ENCODE measurements around the gene DOCK1.
A peak's percentile ranks its signal among the peaks of the same experiment; 100 is the strongest.
"Not testable (repeated sequence)": the region's sequence is repeated elsewhere in the genome, so short reads cannot be mapped to it uniquely, and the experiment has no call there.

Gene DOCK1

DNA sequence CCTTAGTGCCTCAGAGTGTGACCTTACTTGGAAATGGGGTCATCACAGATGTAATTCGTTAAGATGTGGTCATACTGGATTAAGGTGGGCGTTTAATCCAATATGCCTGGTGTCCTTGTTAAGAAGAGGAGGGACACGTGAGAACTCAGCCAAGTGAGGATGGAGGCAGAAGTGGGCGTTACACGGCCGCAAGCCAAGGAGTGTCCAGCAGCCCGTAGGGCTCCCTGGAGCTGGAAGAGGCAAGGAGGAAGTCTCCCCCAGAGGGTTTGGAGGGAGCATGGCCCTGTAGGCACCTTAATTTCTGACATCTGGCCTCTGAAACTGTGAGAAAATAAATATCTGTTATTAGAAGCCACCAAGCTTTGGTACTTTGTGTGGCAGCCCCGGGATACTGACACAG lies 21.3 kb downstream of the DOCK1 start:
- DNase-seq (ENCODE audit: low spot score) = no peak

DNA sequence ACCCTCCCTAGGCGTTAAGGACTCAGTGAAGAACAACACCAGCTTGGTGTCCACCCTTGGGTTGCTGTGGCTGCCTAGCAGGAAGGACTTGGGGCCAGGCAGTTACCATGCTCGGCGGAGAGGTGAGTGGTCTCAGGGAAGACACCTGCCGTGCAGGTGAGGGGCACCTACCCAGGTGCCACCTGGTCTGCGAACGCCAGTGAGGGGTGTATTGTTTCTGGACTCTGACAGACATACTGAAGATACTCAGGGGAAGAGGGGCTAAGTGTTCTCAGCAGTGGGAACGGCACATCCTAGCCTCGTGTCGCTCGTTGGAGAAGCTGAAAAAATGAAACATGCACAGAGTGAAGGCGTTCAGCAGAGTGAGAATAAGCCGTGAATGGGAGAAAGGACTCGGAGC lies 22.6 kb downstream of the DOCK1 start:
- DNase-seq (ENCODE audit: low spot score) = no peak

DNA sequence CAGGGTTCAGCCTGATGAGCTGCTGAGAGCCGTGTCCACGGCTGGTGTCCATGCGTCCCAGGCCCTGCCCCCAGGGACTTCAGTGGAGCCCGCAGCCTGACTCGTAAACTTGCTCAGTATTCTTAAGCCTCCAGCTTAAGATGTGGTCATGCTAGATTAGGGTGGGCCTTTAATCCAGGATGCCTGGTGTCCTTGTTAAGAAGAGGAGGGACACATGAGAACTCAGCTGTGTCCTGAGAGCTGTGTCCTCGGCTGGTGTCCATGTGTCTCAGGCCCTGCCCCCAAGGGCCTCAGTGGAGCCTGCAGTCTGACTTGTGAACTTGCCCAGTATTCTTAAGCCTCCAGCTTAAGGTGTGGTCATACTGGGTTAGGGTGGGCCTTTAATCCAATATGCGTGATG lies 23.0 kb downstream of the DOCK1 start:
- no peak for DNase-seq (ENCODE audit: low spot score)

DNA sequence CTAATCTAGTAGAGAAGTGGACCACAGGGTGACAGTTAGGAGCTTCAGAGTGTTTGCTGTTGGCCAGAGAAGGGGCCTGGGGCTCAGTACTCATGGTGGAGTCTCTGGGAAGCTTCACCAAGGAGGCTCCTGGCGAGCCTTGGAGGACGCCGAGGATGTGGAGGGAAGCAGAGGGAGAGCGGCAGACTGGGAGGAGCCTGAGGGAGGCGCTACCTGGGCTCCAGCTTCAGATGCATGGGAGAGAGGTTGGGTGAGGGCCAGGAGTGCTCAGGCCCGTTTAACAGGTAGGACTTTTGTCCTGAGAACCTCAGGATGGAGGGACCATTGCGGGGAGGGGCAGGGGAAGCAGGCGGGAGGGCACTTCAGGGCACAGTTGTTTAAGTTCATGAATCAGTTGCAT lies 24.2 kb downstream of the DOCK1 start:
- DNase-seq (ENCODE audit: low spot score) = no peak

DNA sequence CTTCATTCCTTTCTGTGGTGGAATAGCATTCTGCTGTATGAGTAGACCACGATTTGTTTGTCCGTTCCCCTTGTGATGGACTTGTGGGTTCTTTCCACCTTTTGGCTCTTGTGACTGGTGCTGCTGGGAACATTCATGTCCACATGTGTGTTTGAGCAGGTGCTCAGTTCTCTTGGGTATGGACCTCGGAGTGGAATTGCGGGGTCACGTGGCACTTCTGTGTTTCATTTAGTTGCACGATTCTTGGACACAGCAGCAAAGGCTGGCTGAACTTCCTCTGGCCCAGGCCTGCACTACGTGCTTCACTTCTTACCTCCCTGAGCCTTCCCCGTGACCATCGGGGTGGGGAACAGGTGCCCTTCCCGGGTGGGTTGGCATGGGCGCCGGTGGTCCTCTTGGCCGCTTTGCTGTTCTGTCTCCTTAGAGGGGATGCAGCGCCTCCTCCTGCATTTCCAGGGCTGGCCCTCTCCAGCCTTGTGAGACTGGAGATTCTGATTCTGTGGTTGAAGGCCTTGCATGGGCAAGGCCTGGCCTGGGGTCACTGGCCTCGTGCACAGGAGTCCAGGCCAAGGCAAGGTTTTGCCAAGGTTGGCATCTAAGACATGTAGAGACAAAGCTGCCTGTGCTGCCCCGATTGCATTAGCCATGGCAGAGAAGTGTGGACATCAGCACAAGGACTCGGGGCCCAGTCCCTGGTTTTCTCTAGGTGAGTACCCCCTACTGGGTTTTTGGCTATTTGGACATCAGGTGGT lies 25.1 kb downstream of the DOCK1 start:
- no peak for DNase-seq (ENCODE audit: low spot score)

DNA sequence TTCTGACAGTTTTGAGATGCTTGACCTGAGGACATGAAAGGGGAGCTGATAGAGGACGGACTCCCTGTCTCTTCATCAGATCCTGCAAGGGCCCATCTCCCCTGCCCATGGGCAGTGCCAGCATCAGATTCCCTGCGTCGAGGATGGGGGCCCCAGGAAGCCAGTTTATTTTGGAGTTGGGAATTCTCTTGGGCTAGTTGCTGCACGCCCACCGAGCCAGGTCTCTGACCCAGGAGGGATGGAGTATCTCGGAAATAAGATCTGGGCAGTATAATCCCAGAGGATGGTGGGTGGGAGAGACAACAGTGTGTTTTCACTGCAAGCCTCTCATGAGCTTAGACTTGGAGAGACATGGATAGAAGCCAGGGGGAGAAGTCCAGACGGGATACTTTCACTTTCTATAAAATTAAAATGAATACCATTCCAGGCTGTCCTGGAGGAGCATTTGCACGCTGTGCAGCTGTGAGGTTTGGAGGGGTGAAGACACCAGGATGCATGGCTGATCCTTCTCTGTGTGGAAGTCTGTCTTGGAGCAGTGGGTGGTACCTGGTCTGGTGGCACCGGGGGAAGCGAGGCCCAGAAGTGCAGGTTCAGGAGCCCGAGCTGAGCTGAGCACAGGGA lies 25.8 kb downstream of the DOCK1 start:
- DNase-seq (ENCODE audit: low spot score) = no peak

DNA sequence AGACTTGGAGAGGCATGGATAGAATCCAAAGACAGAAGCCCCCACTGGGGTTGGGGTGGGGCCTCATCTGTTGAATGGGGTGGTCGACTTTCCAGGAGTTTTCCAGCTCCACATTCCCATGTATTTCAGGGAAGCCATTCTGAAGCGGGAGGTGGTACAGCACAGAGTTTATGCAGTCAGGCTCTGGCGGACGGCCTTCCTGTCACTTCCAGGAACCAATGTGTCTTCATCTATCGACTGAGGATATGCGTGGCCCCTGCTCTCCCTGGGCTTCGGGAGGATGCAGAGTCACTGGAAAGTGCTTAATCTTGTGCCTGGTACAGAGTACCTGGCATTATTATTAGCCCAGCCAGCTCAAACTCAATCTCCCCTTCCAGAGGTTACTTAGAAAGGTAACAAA lies 26.3 kb downstream of the DOCK1 start:
- DNase-seq (ENCODE audit: low spot score) = no peak

DNA sequence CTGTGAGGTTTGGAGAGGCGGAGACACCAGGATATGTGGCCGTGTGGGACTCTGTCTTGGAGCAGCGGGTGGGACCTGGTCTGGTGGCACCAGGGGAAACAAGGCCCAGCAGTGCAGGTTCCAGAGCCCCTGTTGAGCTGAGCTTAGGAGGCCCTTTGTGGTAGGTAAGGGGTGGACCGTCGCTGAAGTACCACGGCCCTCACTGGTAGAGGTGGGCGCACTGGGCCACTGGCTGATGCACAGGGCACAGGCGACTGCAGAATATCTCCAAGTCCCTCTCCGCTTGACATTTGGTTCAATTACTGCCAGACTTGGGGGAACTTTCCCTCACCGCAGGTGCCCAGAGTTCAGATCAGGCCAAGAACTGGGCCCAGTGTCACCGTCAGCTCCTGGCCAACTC lies 27.3 kb downstream of the DOCK1 start:
- no peak for DNase-seq (ENCODE audit: low spot score)

DNA sequence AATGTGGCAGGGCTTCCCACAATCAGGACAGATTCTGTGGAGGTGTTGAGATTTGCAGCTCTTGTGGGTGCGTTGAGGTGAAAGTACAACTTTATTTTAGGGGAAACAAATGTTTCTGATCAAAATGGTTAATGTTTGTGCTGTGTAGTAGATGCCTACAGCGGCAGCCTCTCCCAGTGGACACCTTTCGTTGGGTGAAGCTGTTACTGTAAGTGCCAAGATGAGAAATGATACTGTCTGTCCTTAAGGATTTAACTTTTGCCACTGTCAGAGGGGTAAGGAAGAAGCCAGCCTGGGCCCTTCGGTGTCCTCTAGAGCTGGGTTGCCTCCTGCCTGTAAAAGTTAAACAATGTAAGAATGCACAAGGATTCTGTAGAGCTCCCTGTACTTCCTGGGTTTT lies 27.9 kb downstream of the DOCK1 start:
- no peak for DNase-seq (ENCODE audit: low spot score)

DNA sequence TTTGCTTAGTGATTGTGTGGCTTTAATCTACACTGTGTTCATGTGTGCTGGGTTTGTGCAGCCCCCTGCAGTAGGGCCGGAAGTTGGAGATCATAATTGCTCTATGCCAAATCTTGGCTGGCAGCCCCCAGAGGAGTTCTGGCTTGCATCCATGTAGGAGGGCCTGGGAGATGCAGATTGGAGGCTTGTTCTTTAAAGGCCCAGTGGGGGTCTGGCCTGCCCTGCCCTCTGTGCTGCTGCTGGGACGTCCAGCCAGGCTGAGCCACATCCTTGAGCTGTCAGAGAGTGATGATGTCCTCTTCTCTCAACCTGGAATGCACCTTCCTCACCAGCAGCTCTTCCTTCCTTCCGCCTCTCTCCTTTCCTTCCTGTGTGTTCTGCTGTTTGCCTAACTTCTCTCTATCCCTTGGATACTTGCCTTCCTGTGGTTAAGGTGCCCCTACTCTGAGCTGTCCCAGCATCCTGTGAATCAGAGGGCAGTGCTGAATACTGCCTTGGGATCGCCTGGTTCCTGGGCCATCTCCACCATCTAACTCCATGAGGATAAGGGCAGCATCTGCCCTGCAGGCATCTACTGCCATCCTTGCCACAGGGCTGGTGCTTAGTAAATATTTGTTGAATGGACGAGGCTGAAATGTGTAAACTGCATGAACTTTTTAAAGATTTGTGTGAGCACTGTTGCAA lies 30.2 kb downstream of the DOCK1 start:
- DNase-seq (ENCODE audit: low spot score) = peak; percentile 38

DNA sequence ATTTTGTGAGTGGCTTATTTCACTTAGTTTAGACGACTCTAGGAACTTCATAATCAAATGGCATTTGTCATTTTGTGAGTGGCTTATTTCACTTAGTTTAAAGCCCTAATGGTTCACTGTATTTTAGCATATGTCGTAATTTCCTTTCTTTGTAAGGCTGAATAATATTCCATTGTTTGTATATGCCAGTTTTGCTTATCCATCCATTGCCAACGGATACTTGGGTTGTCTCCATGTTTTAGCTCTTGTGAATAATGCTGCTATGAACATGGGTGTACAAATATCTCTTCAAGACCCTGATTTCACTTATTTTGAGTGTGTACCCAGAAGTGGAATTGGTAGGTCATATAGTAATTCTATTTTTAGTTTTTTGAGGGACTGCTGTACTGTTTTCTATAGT lies 31.8 kb downstream of the DOCK1 start:
- no peak for DNase-seq (ENCODE audit: low spot score)

DNA sequence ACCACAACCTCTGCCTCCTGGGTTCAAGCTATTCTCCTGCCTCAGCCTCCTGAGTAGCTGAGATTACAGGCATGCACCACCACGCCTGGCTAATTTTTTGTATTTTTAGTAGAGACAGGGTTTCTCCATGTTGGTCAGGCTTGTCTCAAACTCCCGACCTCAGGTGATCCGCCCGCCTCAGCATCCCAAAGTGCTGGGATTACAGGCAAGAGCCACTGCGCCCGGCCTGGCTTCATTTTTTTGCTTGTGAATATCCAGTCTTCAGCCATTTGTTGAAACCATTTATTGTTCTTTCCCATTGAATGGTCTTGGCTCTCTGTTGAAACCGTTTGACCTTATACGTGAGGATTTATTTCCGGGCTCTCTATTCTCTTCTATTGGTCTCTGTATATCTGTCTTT lies 32.9 kb downstream of the DOCK1 start:
- DNase-seq (ENCODE audit: low spot score) = not testable (repeated sequence)

DNA sequence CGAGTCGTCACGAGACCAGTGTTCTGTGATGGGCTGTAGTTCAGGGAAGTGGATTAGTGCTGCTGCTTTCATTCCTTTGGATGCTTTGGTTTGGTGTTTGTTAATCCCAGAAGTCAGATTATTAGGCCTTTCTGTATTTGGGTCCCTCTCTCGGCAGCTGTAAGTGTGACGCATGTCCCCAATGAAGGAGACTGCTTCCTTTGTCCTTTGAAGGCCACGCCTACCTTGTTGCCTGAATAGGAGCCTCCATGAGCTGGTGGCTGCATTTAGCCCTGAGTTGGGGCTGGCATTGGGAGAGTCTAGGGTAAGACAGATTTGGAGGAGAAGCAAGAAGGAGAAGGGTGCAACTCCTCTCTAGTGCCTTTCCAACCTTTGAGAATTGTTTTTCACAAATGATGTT lies 34.5 kb downstream of the DOCK1 start:
- no peak for DNase-seq (ENCODE audit: low spot score)

DNA sequence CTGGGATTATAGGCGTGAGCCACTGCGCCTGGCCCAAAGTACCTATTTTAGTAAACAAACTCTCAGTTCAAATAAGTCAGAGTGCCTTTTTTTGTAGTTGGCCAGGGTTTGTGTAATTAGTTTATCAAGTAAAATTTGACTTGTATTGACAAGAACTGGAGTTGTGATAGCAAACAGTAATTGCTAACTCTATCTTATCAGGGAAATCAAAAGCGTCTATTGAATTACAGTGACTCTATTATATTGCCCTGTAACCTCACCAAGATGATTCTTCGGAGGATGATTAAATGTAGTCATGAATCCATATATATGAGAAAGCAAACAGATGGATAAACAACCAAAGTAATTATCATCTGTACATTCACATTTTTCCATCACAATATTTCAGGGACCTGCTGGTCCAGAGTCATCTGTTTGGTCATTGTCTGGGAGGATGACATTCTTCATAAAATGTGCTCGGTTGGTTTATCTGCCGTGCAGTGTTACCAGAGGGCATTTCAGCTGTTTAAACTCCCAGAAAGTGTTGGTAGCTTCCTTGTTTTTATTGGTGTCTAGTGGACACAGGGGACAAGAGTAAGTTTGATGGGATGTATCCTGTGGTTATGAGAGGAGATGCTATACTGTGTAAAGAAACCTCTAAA lies 35.6 kb downstream of the DOCK1 start:
- no peak for DNase-seq (ENCODE audit: low spot score)

DNA sequence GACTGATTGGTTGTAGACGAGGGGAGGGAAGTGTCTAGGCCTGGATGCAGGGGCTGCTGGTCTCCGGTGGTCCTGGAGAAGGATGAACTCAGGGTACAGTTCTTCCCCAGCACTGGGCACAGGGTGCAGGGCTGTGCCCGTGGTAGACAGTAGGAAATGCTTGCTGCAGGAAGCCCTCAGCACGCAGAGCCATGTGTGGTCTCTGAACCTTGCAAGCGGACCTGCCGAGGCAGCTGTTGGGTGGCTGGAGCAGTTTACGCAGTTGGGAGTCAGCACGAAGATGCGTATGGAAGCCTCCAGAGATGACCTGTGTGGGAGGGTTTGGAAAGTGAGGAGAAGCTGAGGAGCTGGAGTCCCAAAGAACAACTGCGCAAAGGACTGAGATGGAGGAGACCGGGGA lies 39.0 kb downstream of the DOCK1 start:
- no peak for DNase-seq (ENCODE audit: low spot score)

DNA sequence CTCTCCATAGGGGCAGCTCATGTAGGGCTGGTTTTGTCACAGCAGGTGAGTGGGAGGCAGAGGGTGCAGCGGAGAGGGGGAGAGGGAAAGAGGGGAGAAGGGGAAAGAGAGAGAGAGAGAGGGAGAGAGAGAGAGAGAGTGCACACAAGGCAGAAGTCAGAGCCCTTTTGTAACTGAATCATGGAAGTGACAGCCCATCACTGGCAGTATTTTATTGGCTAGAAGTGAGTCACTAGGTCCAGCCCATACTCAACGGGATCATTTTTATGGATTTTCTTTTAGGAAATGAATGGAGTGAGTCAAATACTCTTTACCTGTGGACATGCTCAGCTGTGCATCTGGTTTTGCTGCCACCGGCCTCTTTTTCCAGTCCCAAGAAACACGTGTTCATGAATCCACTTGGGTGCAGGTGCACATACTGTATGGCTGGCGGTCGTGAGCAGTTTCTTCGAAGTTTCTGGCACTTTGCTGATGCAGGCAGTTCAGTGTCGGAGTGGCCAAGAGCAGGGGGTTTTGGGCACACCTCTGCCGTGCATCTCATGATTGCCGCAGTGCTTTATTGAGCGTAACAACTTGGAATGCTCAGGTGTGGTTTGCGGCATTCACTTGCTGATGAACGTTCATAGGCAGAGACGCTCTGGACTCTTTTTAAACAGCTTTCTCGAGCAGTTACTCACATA lies 40.3 kb downstream of the DOCK1 start:
- DNase-seq (ENCODE audit: low spot score) = no peak

DNA sequence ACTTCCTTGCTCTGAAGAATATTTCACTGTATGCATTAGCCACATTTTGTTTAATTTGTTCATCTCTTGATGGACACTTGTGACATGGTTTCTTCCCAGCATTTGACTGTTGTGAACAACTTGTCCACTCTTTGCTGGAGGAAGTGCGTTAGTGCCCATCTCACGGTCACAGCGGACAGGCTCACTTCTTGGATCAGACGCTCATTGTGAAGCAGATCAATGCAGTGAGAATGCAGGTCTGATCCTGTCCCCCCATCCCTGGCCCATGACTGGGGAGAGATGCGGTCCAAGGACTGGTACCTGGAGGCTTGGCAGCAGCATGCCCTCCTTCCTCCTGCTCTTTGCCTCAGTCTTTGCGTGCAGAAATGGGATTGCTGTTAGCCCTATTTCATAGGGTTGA lies 41.5 kb downstream of the DOCK1 start:
- DNase-seq (ENCODE audit: low spot score) = no peak

DNA sequence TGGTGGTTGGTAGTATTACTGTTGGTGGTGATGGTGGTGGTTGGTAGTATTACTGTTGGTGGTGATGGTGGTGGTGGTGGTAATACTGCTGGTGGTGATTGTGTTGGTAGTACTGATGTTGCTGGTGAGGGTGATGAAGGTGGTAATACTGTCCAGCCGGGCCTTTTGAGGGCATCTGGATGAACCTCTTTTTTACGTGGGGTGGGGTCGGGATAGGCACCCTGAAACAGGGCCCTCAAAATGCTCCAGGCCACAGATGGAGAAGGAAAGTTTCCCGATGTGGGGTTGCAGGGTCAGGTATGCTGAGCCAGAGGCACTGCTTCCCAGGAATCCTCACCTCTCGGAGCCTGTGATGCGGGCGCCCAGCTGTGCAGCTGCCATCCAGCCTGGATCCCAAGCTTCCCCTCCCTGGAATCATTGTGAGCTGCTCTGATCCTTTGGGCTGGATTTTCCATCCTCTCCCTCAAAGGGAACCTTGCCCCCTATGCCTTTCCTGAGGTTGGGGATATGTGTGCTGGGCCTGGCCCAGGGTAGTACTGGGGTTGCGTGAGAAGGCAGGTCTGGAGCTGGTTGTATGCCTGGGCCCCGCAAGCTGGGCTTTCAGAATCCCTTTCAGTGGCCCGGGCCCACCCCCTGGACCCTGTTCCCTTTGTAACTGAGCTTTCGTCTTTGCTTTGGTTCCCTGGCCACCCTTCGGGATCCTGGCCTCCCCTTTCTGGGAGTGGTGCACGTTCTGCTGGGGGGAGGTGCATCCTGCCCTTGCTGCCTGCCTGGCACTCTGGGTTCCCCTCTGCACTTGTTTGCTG lies 43.3 kb downstream of the DOCK1 start:
- DNase-seq (ENCODE audit: low spot score) = no peak

DNA sequence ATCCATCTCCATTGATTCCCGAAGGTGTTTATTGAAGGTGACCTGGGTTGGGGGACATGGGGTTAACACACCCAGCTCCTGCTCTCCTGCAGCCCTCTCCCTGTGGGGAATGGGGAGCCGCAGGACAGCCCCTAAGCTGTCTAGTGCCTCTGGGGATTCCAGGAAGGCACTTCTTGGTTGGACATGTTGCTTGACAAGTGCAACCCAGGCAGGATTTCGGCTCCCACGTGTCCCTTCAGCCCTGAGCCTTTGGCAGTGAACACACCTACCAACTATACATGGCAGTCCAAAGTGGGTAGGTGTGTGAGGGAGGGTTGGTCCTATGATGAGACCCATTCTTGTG lies 43.9 kb downstream of the DOCK1 start:
- no peak for DNase-seq (ENCODE audit: low spot score)

DNA sequence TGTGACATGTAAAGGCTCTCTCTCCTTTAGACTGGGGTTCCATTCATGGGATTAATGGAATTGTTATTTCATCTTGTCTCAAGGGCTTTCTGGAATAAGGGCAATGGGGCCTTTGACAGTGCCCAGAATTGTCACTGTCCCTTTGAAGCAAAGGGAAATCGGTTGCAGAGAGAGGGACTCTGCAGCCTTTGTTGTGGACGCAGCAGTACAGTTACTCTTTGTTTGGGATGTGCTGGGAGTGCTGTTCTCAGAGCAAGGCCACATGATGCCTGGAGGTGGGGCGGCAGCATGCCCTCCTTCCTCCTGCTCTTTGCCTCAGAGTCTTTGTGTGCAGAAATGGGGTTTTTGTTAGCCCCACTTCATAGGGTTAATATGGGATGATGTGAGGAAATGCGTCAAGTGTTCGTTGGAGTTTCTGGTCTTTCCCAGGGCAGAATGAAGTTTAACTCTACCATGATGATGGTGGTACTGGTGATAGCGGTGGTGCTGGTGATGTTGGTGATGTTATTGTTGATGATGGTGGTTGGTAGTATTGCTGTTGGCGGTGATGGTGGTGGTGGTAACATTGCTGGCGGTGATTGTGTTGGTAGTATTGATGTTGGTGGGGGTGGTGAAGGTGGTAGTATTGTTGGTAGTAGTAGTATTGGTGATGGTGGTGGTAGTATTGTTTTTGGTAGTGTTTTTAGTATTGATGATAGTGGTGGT lies 45.3 kb downstream of the DOCK1 start:
- no peak for DNase-seq (ENCODE audit: low spot score)

DNA sequence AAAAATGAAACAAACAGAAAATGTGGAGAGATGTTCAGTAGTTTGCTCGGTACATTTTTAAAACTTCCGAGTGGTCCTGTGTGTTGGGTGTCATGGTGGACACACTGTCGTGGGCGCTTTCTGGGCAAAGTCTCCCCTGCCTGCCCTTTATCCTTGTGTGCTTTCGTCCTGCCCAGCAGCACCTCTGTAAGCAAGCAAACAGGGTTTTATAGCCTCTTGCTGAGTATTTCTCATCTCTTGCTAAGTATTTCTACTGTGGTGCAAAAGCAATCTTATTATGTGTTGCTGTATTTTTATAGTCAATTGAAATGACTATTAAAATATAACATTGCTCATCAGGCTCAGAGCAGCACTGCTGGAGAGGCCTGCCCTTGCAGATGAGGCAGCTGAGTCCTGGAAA lies 48.7 kb downstream of the DOCK1 start:
- no peak for DNase-seq (ENCODE audit: low spot score)

Data from kidney capillary endothelial cell (primary cell).